AML-193 (cell line): ENCODE measurements around the gene RHBG.

Experiments used
- DNase-seq, 2 experiments: peaks; one replicate each; lab custom pipeline; 2025; lab: John Stamatoyannopoulos, UW

RHBG gene

DNA sequence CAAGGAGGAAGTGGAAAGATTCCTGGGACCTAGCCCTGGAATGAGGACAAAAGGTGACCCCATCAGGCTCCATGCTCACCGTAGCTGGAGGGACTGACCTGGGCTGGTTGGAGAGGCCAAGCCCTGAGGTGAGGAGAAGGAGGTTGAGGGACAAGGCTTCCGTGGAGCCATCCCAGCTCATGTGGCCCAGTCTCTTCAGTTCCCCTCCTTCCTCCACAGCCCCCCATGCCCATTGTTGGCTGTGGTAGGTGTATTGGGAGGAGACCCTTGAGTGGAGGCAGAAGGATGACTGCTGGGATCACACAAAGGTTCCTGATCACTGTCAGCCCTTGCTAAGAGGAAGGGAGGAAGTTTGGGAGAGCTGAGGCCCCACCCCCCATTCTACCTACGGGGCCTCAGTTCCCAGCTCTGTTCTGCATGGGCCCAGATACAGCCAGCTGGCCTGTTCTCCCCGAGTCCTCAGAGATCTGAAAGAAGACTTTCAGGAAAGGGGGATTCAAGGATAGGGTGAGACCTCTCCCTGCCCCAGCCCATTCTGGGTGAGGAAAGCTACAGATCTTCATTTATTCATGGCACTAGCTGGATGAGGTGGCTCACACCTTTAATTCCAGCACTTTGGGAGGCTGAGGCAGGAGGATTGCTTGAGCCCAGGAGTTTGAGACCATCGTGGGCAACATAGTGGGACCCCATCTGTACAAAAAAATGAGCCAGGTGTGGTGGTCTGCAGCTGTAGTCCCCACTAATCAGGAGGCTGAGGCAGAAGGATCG is 17.3 kb downstream of the RHBG start:
- DNase-seq: no peak

DNA sequence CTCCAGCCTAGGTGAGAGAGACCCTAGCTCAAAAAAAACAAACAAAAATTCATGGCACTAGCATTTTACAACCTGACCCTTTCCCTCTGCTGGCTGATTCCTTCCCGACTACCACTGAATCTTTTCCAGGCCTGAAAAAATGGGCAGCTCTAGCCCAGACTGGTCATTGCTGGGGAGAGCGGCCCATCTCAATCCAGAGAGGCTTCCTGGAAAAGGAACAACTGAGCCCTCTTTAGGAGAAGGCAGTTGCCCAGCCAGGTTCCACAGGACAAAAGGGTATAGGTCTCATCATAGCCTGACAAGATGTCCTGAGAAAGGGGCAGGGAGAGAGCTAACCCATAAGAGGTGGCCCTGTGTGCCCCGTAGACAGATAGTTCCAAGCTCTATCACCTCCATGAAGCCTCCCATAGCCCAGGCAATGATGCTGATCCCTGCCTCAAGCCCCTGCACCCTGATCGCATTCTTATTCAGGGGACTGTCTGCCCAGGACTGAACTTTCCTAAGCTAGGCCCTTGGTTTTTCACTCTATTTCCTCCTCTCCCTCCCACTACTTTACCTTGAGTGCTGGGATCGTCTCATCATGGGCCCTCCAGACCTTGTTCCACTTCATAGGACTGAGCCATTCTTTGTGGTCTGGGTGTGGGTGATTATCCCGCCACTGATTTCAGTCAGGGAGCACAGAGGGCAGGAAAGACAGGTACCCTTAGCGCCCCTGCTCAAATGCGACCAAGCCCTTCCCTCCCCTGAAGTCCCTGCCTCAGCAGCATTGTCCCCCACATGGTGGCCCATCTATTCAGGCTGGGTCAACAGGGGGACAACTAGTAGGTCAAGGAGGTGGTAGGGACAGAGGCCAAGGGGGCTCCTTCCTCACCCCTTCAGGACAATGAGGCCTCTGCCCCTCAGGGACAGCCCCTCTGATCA is 18.2 kb downstream of the RHBG start:
- no peak for DNase-seq

DNA sequence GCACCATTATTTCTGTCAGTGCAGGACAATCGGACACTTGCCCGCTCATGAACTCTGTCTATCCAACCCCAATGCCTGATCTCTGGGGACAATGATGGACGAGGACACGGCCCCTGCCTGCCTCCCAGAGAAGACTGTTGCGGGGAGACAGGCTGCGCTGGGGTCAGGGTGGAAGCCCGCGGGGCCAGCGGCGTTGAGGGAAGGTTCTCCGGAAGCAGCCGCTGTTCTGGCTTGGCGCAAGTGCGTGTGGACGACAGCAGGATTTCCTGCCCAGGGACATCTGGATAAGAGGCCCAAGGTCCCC is 18.8 kb downstream of the RHBG start:
- no peak for DNase-seq

DNA sequence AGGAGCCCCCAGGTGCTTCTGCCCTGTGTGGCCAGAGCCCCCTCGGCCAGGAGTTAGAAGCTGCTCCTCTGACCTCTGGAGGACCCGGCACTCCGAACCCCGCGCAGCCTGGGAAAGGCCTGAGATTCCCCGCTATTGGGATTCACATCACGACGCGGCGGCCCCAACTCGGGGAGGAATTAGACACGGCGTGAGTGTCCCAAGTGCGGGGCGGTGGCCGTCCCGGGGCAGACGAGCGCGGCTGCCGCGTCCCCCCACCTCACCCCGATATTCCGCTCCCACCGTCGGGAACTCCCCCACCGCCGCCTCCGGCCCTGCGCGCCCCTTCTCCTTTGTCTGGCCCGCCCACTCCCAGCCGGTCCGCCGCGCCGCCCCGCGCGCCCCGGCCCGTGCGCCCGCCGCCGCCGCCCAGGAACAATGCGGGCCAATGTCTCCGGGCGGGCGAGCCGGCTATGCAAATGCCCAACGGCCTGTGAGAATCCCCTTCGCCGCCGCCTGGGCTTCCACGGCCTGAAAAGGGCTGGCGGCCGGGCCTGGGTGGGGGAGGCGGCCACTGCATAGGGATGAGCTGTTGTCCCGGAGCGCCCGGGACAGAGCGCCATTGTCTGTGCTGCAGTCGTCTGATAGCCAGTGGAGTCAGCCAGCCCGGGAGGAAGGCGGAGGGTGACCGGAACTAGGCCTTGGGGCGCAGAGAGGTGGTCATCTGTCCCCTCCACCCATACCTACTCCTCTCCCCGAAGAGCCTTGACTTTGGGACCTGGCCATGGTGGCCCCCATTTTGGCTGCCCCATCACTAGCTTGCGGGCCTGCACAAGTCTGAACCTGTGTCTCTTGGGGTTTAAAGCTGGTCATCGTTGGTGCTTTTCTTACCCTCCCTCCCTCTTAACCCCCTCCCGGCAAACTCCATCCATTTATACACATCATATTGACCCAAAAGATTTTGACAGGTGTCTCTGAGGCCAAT is 19.4 kb downstream of the RHBG start:
- DNase-seq: no peak

DNA sequence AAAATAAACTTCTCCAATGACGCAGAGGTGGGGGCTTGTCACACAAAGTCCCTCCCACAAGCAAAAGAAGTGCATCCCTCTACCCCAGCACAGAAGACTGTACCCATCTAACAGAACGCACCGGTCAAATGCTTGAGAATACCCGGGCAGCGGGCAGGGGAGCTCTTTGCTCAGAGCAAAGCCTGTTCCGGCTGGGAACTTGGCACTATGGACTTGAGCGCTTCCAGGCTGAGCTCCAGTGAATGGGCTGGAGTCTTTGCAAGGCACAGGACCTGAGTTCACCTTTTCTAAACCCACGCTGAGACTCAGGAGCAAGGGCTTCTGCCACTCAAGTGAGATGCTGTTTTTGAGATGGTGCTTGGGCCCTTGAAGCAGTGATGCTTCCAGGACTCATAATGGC is 20.3 kb downstream of the RHBG start:
- DNase-seq: no peak

DNA sequence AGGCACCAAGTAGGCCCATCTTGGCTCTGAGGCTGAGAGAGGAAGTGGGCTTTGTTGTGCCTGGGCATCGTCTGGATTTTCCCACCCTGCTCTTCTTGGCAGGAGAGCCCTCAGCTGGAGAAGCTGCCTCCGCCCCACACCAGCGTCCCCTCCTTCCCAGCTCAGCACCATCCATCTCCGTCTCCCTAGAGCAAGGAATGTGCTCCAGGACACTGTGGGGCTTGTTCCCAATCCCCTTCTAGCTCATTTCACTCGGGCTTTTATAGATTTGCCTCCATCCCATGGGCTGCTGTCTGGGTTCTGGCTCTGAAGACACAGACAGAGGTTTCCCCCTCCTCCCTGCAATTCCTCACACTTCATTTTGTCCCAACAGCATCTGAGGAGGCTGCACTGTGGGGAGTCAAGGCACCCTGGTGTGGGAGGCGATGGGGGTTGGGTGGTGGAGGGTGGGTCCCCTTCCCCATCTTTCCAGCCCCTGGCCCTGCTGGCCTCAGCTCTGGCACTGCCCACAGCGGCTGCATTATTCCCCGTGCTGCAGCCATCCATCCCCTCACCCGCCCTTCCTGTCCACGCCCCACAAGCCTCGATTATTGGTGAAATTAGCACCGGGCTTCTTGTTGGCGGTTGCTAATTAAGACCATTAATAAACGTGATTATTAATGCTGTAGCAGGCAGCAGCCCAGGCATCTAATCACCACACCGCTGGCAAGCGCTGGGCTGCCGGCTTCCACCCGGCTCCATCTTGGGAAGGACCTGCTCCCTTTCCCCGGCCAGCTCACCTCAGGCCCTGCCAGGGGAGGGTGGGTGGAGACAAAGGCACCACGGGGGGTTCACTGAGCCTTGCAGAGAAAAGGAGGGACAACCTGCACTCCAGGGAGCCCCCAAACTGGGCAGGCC is 21.7 kb downstream of the RHBG start:
- no peak for DNase-seq

DNA sequence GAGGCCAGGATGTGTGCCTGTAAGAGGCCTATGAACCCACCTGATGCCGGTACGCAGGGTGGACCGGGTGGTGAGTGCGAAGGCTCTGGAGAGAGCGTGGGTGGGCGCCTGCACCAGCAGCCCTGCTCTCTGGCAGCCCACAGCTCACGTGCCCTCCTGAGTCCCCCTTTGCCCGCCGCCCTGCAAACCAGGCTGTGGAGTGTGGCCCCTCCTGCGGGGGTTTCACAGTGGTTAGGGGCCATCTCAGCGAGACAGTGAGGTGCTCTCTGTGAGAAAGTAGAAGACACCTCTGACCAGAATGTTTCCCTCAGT is 22.3 kb downstream of the RHBG start:
- no peak for DNase-seq

DNA sequence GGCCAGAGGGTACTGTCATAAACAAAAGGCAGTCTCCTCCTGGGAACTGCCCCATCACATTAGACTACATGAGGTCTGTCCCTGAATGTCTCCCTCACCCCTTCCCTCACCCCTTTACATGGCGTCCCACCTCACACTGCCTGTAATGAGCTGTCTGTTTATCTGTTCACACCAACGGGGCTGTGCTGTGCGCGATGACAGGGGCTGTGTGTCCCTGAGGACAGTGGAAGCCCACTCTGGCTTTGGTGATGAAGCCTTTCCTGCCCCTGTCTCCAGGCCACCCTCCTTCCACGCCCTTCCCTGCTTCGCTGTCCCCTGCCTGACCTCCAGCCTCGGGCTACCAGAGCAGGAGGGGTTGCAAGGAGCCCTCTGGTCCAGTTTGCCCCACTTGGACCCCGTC is 22.7 kb downstream of the RHBG start:
- DNase-seq: no peak

DNA sequence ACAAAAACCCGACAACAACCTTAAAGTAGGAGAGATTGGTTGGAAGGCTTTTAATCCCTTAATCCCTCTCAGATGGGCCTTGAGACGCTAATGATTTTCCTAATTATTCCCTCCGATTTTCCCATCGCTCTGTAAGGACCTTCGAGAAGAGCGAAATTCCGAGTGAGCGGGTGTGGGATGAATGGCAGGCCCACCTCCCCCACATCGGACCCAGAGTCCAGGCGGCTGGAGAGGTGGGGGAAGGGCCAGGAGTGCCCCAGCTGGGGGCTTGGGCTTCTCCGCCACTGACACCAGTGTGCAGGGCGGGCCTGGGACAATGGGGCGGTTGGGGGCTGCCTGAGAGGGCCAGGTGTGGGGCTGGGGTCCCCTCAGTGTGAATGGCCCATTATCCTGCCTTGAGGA is 23.4 kb downstream of the RHBG start:
- no peak for DNase-seq

DNA sequence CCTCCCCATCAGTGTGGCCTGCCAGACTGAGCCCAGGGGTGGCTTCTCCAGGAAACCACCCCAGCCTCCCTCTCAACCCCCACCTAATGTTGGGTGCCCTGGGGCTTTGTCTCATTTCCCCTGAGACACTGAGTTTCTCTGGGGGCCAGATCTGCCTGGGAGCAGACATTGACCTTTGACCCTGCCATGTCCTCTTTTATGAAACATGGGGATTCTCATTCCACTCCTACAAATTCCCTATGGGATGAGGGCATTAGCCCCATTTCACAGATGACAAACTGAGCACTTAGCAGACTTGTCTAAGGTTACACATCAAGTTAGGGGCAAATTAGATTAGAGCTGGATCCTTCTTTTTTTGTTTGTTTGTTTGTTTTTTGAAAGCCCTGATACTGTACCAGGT is 24.1 kb downstream of the RHBG start:
- DNase-seq: no peak

DNA sequence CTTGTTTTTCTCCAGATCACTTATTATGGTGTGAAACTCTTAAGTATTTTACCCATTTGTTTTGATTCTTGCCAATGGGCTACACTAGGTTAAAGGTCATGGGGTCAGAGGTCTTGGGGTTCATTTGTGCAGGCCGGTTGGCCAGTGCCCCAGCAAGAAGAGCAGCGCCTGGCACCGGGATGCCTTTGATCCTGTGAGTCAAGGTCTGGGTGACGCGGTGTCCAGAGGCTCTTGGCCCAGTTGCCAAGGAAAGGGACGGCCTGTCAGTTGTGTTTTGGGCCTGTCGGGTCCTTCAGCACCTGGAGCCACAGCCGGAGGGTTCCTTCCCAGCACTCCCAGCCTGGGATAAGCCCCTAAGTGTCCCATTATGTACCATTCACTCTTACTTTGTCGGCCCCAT is 25.1 kb downstream of the RHBG start:
- no peak for DNase-seq

DNA sequence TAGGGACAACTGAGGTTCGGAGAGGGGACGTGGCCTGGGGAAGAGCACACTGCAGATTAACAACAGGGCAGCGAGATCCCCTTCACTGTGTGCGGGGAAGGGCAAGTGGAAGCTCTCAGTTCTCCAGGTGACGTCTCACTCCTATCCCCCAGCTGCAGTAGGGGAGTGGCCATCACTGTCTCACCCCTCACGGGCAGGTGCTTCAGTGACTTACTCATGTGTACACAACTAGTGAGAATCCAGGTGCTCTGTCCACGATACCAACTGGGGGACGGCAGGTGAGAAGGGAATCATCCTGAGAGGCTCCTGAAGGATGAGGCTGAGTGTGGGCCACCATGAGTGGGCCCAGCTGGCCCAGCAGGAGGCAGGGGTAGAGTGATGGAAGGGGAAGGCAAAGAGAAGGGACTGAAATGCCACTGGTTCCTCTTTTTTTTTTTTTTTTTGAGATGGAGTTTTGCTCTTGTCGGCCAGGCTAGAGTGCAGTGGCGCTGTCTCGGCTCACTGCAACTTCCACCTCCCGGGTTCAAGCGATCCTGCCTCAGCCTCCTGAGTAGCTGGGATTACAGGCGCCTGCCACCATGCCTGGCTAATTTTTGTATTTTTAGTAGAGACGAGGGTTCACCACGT is 25.9 kb downstream of the RHBG start:
- no peak for DNase-seq

DNA sequence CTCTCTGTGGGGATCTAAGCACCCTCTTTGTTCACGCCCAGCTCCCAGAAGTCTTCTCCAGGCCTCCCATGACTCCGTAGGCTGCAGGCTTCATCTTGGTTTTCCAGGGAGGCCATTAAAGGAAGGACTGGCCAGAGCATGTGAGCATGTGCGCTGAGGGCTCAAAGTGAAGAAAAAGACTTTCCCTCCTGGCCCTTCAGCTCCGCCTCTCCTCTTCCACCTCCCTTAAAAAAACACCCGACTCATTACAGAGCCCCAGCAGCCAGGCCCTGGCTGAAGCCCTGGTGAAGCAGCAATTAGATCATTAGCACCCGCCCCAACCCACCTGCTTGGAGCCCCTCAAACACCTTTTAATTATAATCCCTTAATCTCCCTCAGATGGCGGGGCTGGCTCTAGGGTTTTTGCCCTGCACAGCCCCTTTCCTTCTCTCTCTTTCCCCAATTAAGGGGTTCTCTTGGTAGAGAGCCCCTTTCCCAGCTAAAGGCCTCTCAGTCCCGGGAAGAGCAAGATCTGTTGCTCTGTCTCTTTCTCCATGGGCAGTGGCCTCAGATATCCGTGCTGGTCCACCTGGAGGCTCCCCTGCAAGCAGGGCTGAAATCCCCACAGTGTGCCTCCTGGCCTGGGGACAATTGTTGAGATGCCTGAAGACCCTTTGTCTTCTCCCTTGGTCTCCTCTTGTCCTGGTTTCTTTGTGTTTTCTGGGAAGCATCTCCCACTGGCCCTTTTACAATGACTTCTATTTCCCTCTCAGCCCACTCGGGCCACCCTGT is 30.5 kb downstream of the RHBG start:
- no peak for DNase-seq

DNA sequence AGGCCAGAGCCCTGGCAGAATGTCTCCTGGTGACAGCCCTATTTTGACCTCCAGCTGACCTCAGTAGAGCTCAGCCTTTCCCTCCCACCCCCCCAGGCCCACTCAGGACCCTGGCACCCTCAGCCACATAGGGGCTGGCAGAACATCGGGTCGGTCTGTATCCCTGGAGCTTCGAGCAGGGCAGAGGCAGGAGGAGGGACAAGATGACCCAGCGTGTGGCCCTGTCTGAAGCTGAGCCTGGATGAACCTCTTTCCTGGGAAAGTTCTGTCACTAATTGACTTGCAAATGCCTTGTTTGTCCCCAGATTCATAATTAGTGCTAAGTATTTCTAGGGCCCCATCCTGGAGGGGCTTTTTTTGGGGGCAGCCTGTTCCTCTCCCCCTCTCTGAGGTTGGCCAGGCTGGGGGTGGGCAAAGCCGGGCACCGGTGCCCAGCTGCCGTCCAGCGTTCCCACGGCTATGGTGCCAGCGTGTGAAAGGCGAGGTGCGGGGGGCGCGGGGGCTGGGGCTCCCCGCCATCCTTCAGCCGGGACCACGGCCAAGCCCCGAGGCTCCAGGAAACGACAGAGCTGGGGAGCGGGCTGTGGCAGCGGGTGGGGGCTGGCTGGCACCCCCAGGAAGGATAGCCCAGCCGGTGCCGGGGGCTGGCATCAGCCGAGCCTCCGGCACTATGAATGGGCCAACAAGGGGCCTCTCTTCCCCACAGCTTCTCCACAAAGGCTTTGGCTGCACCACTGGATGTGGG is 31.4 kb downstream of the RHBG start:
- no peak for DNase-seq

DNA sequence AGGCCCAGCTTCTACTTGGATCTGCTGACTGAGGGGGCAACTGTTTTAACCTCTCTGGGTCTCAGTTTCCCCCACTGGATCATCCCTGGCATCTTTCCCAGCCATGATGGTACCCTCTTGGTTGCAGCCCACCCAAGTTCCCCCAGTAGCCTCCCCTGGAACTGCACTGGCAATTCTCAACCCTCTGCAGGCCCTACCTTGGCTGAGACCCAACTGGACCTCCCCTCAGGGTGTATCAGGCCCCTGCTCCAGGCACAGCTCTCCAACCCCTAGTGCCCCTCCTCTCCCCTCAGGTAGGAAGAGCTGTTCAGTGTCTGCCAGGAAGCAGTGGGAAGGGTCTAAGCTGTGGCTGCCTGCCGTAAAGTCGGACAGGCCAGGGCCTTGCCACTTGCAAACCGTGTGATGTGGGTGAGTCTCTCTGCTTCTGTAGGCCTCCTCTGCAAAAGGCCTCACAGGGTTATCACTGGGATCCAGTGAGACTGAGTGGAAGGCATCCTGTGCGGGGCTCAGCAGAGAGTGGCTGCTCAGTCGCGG is 32.1 kb downstream of the RHBG start:
- DNase-seq: no peak

DNA sequence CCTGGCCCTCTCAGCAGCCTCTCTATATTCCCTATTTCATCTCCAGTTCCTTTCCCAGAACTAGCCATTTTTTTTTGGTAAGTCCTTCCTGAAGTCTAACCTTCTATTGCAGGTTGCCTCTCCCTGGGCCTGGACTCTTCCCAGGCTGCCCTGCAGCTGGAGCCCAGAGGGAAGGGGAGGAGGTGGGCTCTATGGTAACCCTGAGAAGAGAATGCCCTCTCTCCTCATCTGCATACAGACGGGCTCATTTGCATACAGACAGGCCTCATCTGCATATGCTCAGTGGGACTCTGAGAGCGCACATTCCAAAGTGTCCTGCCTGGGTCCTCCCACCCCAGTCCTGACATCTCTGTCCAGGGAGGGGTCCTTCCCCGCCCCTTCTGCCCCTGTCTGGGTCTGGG is 32.7 kb downstream of the RHBG start:
- DNase-seq: no peak

DNA sequence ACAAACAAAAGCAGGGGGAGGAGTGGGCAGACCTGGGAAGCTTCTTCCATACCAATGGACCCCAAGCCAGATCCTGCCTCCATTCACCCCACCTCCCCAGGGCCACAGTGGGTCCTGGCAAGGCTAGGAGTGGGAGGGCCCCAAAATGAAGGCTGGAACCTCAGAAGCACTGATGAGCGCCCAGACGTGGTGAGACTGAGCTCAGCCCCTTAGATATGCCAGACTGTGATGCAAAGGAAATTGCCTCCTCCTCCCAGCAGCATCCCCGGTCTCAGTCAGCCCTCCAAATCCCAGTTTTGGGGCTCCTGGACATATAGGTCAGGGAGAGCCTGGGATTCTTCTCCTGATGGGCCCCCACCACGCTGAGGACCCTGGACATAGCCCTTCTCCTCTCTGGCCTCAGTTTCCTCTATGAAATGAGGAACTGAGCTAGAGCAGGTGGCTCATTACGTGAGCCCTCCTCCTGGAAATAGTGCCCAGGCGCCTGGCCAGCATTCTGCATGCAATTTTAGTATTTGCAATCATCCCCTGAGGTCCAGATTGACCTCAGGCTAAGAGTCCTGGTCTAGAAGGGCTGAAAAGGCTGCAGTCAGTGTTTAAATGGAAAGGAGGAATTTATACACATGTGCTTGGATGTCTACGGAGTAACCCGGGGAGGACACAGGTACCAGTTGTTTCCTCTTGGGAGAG is 33.5 kb downstream of the RHBG start:
- DNase-seq: no peak

DNA sequence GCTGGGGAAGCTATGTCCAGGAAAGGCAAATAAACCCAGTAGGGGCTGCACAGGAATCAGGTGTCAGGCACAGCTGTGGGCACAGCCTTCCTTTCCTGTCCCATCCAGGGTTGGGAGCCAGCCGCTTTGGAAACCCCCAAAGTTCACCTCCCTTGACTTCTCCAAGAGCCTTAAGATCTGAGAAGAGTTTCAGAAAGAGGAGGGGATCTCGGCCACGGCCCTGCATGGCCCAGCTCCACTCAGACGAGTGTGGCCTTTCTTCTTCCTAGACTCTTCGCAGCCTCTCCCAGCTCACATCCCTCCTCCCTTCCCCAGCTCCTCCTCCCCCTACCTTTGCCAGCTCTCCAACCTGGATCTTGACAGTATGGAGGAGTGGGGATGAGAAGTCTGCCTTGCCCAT is 36.7 kb downstream of the RHBG start:
- DNase-seq: no peak

DNA sequence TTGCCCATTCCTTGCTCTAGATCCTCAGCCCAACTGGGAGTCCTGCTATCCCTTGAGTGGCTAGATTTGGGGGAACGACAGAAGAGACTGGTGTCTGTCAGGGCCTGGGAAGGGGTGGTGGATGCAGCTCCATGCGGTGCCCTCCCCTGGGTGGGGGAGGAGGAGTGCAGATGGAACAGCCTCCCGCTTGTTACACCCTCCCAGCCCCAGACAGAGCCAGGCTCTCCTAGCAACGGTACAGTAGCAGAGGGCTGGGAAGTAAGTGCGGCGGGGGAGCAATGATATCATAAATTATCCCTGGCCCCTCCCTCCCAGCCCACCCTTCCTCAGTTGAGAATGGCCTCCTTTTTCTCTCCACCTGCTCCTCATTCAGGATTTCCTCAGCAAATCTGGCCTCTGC is 37.2 kb downstream of the RHBG start:
- DNase-seq: no peak
